Loucy (cell line): Measurements from ENCODE around the gene NALCN.

Experiments
- EZH2phosphoT487 ChIP-seq: fragments of 200-600 bp; IDR thresholded peaks from 2 replicates; pipeline ENCODE4 v1.6.1; 2018; ENCODE audit warnings: antibody characterized with exemption, mild to moderate bottlenecking, moderate library complexity, borderline replicate concordance
- TF ChIP-seq, protein P1 (sequence below): fragments of 200-600 bp; sonication (generic); conservative IDR thresholded peaks from 2 replicates; pipeline ENCODE4 v1.5.1; 2014; ENCODE audit warnings: mild to moderate bottlenecking, antibody characterized with exemption, low read length

DNA sequence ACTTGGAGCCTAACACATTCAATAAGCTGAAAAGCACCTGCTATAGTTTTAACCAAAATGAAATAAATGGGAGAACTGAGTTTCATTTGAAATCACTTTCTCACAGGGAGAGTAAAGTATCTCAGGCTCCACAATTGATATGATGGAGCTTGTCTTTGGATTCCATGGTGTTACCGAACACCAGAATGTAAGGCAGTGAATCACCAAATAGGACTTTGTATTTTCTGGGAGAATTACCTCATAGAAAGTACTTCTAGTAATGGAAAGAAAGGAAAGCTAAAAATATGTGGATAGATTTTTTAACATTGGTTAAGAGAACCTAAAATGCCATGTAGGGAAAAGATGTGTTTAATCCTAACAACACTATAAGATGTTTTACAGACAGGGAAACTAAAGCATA is 123.6 kb downstream of the NALCN start:
- TF ChIP-seq, protein P1, sequence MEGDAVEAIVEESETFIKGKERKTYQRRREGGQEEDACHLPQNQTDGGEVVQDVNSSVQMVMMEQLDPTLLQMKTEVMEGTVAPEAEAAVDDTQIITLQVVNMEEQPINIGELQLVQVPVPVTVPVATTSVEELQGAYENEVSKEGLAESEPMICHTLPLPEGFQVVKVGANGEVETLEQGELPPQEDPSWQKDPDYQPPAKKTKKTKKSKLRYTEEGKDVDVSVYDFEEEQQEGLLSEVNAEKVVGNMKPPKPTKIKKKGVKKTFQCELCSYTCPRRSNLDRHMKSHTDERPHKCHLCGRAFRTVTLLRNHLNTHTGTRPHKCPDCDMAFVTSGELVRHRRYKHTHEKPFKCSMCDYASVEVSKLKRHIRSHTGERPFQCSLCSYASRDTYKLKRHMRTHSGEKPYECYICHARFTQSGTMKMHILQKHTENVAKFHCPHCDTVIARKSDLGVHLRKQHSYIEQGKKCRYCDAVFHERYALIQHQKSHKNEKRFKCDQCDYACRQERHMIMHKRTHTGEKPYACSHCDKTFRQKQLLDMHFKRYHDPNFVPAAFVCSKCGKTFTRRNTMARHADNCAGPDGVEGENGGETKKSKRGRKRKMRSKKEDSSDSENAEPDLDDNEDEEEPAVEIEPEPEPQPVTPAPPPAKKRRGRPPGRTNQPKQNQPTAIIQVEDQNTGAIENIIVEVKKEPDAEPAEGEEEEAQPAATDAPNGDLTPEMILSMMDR, result no peak
- TF ChIP-seq EZH2phosphoT487, result no peak
